Pancreas (tissue), 10 donors: Measurements from ENCODE around the gene KY. TPM values are rescaled to one million over a fixed set of nuclear protein-coding genes. Genes with fewer than 3 reads are reported as not detected.

ENCODE experiments used
- ATAC-seq, 4 donors: fragments of 200-7000 bp; cut with Tn5 transposase; one replicate each; pipeline versions ENCODE4 v1.8.0 to v1.9.1; 2020; ENCODE audit warnings: mild to moderate bottlenecking in 4 of 4, moderate library complexity in 4 of 4
- DNase-seq, 6 donors: peaks; one replicate each; pipeline ENCODE4 v3.0.0-alpha.2; 2020
- FAIRE-seq: peaks from 2 replicates; lab custom pipeline; 2012; peaks lifted over from hg19 to GRCh38; lab: Jason Lieb, UNC
- H3K27ac ChIP-seq, 4 donors: fragments of 200-600 bp; sonication (generic); 1 replicate in 3 of 4; 2 replicates in 1 of 4; pipeline versions ENCODE4 v1.5.0 to v1.8.0; 2020
- H3K27me3 ChIP-seq, 4 donors: fragments of 200-600 bp; one replicate each; pipeline ENCODE4 v1.8.0; 2021
- H3K36me3 ChIP-seq, 3 donors: fragments of 200-600 bp; sonication (generic) in 1 of 3; one replicate each; pipeline versions ENCODE4 v1.5.0 to v1.8.0; 2020 to 2021
- H3K4me1 ChIP-seq, 3 donors: fragments of 200-600 bp; one replicate each; pipeline ENCODE4 v1.8.0; 2021
- H3K4me3 ChIP-seq, 4 donors: fragments of 200-600 bp; sonication (generic) in 2 of 4; one replicate each; pipeline versions ENCODE4 v1.5.0 to v1.8.0; 2020 to 2021
- H3K9me3 ChIP-seq, 4 donors: fragments of 200-600 bp; one replicate each; pipeline ENCODE4 v1.8.0; 2021
- CTCF ChIP-seq, 4 donors: fragments of 200-600 bp; sonication (generic) in 3 of 4; IDR thresholded peaks; one replicate each; pipeline versions ENCODE4 v1.5.0 to v1.8.0; 2021; ENCODE audit warnings: antibody characterized with exemption in 4 of 4
- WGBS, 2 donors: extraction: QIAGEN DNeasy Blood & Tissue Kit; methylation state at CpG; one replicate each; pipeline ENCODE4 v1.1.7; 2013; 5-methylcytosine and 5-hydroxymethylcytosine counted together
- intact Hi-C, 3 donors: fragments of 100-400 bp; cut with DNase I; formaldehyde crosslinking; loops; one replicate each; pipeline versions ENCODE4 v1.11.1 to v1.14.2; 2022
- polyA plus RNA-seq, 2 donors: library from polyadenylated mRNA; stranded (reverse); fragments of 200-250 nt; gene quantifications; one replicate each; pipeline ENCODE4 v1.2.3, GENCODE V29; 2013
- total RNA-seq, 6 donors: library from RNA; stranded (reverse); fragmentation: NEBNext Ultra II Directional in 4 of 6; extraction: Animal tissue kit (Norgen Biotek cat#: 25700) in 4 of 6; gene quantifications; one replicate each; pipeline versions ENCODE4 v1.2.1 to v1.2.4, GENCODE V29; 2021 to 2023
- donor health status: healthy with polysubstance abuse.
- donor health status: DM: no; HTN: no; CAD: no; lungs with moderate emphysema.
- donor health status: DM: no; HTN: no; CAD: no.
- donor health status: control.
- donor health status: control.
- donor health status: Bipolar disorder and iron deficiency.
- donor health status: DM: yes; HTN: yes; CAD: no.
- donor health status: DM: no; HTN: no; CAD: no.
- donor health status: DM: no; HTN: no; CAD: no.
- donor health status: DM: yes; HTN: yes; CAD: no.

The KY gene
- total and polyA plus RNA-seq, 8 donors = 0.04 to 0.42 (median 0.21) TPM; not detected in 2

GRCh38 chr3:134622806-134623365 is 27.9 kb downstream of the KY start:
- Histone ChIP-seq H3K27me3 (no peaks in the 10 kb centered on the region), H3K4me1 (no peaks in the 10 kb centered on the region), H3K4me3 (no peak overlapping the region), H3K36me3 (no peaks in the 10 kb centered on the region), H3K9me3 (no peaks in the 10 kb centered on the region), H3K27ac (no peak overlapping the region)
- TF ChIP-seq CTCF (IDR thresholded peaks at IDR 0.05) = no peak
- no peak for ATAC-seq
- no peak for DNase-seq
- intact Hi-C loops = no loop called here
- no peak for FAIRE-seq
- WGBS, 2 donors = 82% methylated on average over 5 of the region's 5 CpGs

- Histone ChIP-seq H3K27ac (no peak overlapping the region), H3K4me3 (no peak overlapping the region), H3K4me1 (no peaks in the 10 kb centered on the region), H3K27me3 (no peaks in the 10 kb centered on the region), H3K9me3 (no peaks in the 10 kb centered on the region), H3K36me3 (no peaks in the 10 kb centered on the region)
- ATAC-seq = no peak
- 80 to 82% methylated on average over 3 of the region's 3 CpGs for WGBS, 2 donors
- intact Hi-C loops = no loop called here
- no peak for FAIRE-seq
- no peak for DNase-seq
- TF ChIP-seq CTCF (IDR thresholded peaks at IDR 0.05) = no peak
Measured at GRCh38 chr3:134621854-134622253, 29.0 kb downstream of the KY start.

- intact Hi-C loops = no loop called here
- TF ChIP-seq CTCF (IDR thresholded peaks at IDR 0.05) = no peak
- Histone ChIP-seq H3K36me3 (no peaks in the 10 kb centered on the region), H3K4me1 (no peaks in the 10 kb centered on the region), H3K9me3 (no peaks in the 10 kb centered on the region), H3K27ac (no peak overlapping the region), H3K4me3 (no peak overlapping the region), H3K27me3 (no peaks in the 10 kb centered on the region)
- WGBS, 2 donors = 81 to 82% methylated on average over 5 of the region's 5 CpGs
- no peak for FAIRE-seq
- no peak for ATAC-seq
- peak in 1 of 6 donors; percentile 8 for DNase-seq
Measured at GRCh38 chr3:134620476-134621115, 30.2 kb downstream of the KY start.

- FAIRE-seq = no peak
- intact Hi-C loops = no loop called here
- H3K36me3 ChIP-seq = no peaks in the 10 kb centered on the region
- no peak for TF ChIP-seq CTCF (IDR thresholded peaks at IDR 0.05)
- no peak overlapping the region for H3K4me3 ChIP-seq
- H3K27me3 ChIP-seq = no peaks in the 10 kb centered on the region
- ATAC-seq = no peak
- H3K27ac ChIP-seq = no peak overlapping the region
- H3K9me3 ChIP-seq = no peaks in the 10 kb centered on the region
- WGBS, 2 donors = 81 to 89% methylated on average over 8 of the region's 8 CpGs
- H3K4me1 ChIP-seq = no peaks in the 10 kb centered on the region
- peak in 1 of 6 donors; percentile 4 for DNase-seq
Measured at GRCh38 chr3:134619884-134620445, 30.9 kb downstream of the KY start.

- ATAC-seq (no peak), FAIRE-seq (no peak), DNase-seq (no peak)
- Histone ChIP-seq H3K4me3 (no peak overlapping the region), H3K27me3 (no peaks in the 10 kb centered on the region), H3K4me1 (no peaks in the 10 kb centered on the region), H3K36me3 (no peaks in the 10 kb centered on the region), H3K9me3 (no peaks in the 10 kb centered on the region), H3K27ac (no peak overlapping the region)
- TF ChIP-seq CTCF (IDR thresholded peaks at IDR 0.05) = no peak
- WGBS, 2 donors = 85 to 86% methylated on average over 2 of the region's 2 CpGs
- intact Hi-C loops = no loop called here
Measured at GRCh38 chr3:134619301-134619615, 31.6 kb downstream of the KY start.
